Naive thymus-derived CD4-positive, alpha-beta T cell (primary cell): Measurements from ENCODE around the gene TIMP1. TPM values are rescaled to one million over a fixed set of nuclear protein-coding genes. Genes with fewer than 3 reads are reported as not detected.

ENCODE experiments used
- ATAC-seq: fragments of 150-1000 bp; cut with Tn5 transposase; 2 replicates; pipeline ENCODE4 v1.10.0; 2021; ENCODE audit warnings: mild to moderate bottlenecking, moderate library complexity
- CTCF ChIA-PET: fragments of 350-600 bp; sonication (Branson Sonifier 250); formaldehyde crosslinking; loops from one replicate; lab custom pipeline; 2021; ENCODE audit warnings: antibody characterized with exemption; lab: Charles Lee
- POLR2A ChIA-PET: fragments of 350-600 bp; sonication (Branson Sonifier 250); formaldehyde crosslinking; loops from one replicate; lab custom pipeline; 2021; ENCODE audit warnings: antibody characterized with exemption, inconsistent platforms; lab: Charles Lee
- DNase-seq, 9 donors: peaks; one replicate each; pipeline versions ENCODE4 v3.0.0 to v3.0.0-alpha.2; 2020 to 2022; ENCODE audit warnings: mixed read lengths in 1 of 9
- H3K27ac ChIP-seq: one replicate; pipeline ENCODE4 v1.7.0; 2013; ENCODE audit warnings: mild to moderate bottlenecking, low read depth, low read length, moderate library complexity
- H3K27me3 ChIP-seq, 2 donors: one replicate each; pipeline ENCODE4 v1.7.0; 2013; ENCODE audit warnings: low read length in 2 of 2, mild to moderate bottlenecking in 2 of 2, moderate library complexity in 2 of 2; ENCODE audit not compliant: control insufficient read depth in 2 of 2, insufficient read depth in 2 of 2
- H3K36me3 ChIP-seq, 3 experiments: 1 replicate in 2 of 3; 2 replicates in 1 of 3; pipeline ENCODE4 v1.7.0; 2013; ENCODE audit warnings: low read length in 3 of 3, mild to moderate bottlenecking in 3 of 3, moderate library complexity in 1 of 3; ENCODE audit not compliant: insufficient read depth in 3 of 3, control insufficient read depth in 2 of 3
- H3K4me1 ChIP-seq, 2 donors: one replicate each; pipeline ENCODE4 v1.7.0; 2013; ENCODE audit warnings: low read length in 2 of 2, mild to moderate bottlenecking in 2 of 2, moderate library complexity in 1 of 2; ENCODE audit not compliant: control insufficient read depth in 2 of 2, insufficient read depth in 2 of 2
- H3K4me3 ChIP-seq: 2 replicates; pipeline ENCODE4 v1.7.0; 2013; ENCODE audit warnings: mild to moderate bottlenecking, low read length
- H3K9me3 ChIP-seq, 3 experiments: 1 replicate in 2 of 3; 2 replicates in 1 of 3; pipeline ENCODE4 v1.7.0; 2013; ENCODE audit warnings: low read length in 3 of 3; ENCODE audit not compliant: control insufficient read depth in 2 of 3
- H3K27ac Mint-ChIP-seq, 9 donors: one replicate each; pipeline ENCODE4 v1.8.0; 2020 to 2022; ENCODE audit warnings: mixed read lengths in 9 of 9, mild to moderate bottlenecking in 8 of 9, moderate library complexity in 5 of 9, inconsistent platforms in 2 of 9
- H3K27me3 Mint-ChIP-seq, 5 donors: one replicate each; pipeline ENCODE4 v1.8.0; 2021 to 2022; ENCODE audit warnings: mixed read lengths in 5 of 5, mild to moderate bottlenecking in 1 of 5
- H3K36me3 Mint-ChIP-seq, 5 donors: one replicate each; pipeline ENCODE4 v1.8.0; 2020 to 2022; ENCODE audit warnings: mixed read lengths in 5 of 5, mild to moderate bottlenecking in 3 of 5, inconsistent platforms in 1 of 5
- H3K4me1 Mint-ChIP-seq, 7 donors: one replicate each; pipeline ENCODE4 v1.8.0; 2020 to 2022; ENCODE audit warnings: mixed read lengths in 7 of 7, mild to moderate bottlenecking in 3 of 7, inconsistent platforms in 1 of 7
- H3K4me3 Mint-ChIP-seq, 10 donors: one replicate each; pipeline ENCODE4 v1.8.0; 2020 to 2022; ENCODE audit warnings: mild to moderate bottlenecking in 10 of 10, mixed read lengths in 10 of 10, moderate library complexity in 6 of 10, inconsistent platforms in 2 of 10
- H3K9me3 Mint-ChIP-seq, 11 donors: one replicate each; pipeline ENCODE4 v1.8.0; 2020 to 2022; ENCODE audit warnings: mixed read lengths in 11 of 11, mild to moderate bottlenecking in 4 of 11, inconsistent platforms in 1 of 11, moderate library complexity in 1 of 11
- intact Hi-C, 2 donors: fragments of 100-400 bp; cut with micrococcal nuclease; formaldehyde crosslinking; loops; one replicate each; pipeline ENCODE4 v1.15.1; 2023
- polyA plus RNA-seq, 2 donors: library from polyadenylated mRNA; unstranded; fragments of 300-500 nt; fragmentation: Illumina TruSeq; gene quantifications; one replicate each; pipeline ENCODE4 v1.2.3, GENCODE V29; 2021
- total RNA-seq, 6 experiments: library from RNA in 5 of 6; stranded (reverse) in 5 of 6; gene quantifications; 1 replicate in 5 of 6; 2 replicates in 1 of 6; pipeline ENCODE4 v1.2.3 and lab custom pipeline; 2021 to 2026

Gene TIMP1
- total and polyA plus RNA-seq, 7 experiments from 2014 or later, result 47.0 to 117 (median 85.2) TPM

DNA sequence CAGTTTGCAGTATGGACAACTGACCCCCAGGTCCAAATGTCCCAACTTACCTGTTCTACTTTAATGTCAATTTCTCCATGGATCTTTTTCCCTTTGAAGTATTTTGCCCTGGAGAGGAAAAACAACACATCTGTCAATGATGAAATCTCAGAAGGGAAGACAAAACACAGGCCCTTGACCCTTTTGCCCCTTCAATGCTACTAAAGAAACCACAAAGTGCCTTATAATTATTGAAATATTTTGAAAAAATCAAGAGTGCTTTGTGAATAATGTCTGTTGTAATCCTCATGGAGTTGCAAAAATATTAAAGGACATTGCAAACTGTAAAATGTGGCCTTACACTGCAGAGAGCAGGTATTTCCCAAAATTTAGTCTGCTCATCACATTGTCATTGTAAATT lies 24.9 kb downstream of the TIMP1 start:
- Histone ChIP-seq H3K27me3 (no peaks in the 10 kb centered on the region), H3K4me3 (no peak overlapping the region), H3K27ac (no peak overlapping the region), H3K9me3 (no peaks in the 10 kb centered on the region), H3K36me3 (no peaks in the 10 kb centered on the region), H3K4me1 (no peaks in the 10 kb centered on the region)
- CTCF ChIA-PET, result no interaction called here
- POLR2A ChIA-PET, result no interaction called here
- ATAC-seq (no peak), DNase-seq (no peak)
- Mint-ChIP-seq H3K27ac (no peak overlapping the region), H3K9me3 (peaks cover 0 to 3% (median 0%) of the 10 kb centered on the region in 11 donors), H3K36me3 (no peaks in the 10 kb centered on the region), H3K4me3 (no peak overlapping the region), H3K4me1 (peaks cover 0 to 12% (median 4%) of the 10 kb centered on the region in 7 donors), H3K27me3 (peaks cover 0 to 3% (median 0%) of the 10 kb centered on the region in 5 donors)
- intact Hi-C loops, result no loop called here

DNA sequence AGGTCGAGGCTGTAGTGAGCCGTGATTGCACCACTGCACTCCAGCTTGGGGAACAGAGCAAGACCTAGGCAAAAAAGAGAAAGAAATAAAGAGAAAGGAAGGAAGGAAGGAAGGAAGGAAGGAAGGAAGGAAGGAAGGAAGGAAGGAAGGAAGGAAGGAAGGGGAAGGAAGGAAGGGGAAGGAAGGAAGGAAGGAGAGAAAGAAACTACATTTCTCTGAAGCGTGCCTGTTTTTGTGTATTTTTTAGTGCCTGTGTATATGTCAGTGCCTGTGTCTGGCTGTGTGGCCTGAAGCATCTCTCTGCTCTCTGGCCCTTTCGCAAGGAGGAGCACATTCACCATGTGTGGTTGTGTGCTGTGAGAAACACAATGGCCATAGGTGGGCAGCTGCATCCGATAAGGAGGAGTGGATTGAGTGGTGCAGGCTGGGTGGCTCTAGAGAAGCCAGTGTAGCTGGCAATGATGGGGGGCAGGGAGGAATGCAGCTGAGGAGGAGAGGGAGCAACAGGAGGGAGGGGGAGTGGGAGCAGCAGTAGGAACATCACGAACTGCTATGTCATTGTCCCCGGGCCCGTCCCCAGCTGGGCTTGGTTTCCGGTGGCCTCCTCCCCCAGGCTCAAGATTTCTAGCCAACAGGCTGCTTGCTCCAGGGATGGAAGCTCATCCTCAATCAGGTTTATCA lies 26.0 kb downstream of the TIMP1 start:
- Mint-ChIP-seq H3K9me3 (peaks cover 0 to 3% (median 0%) of the 10 kb centered on the region in 11 donors), H3K4me3 (no peak overlapping the region), H3K36me3 (no peaks in the 10 kb centered on the region), H3K4me1 (peaks cover 0 to 12% (median 4%) of the 10 kb centered on the region in 7 donors), H3K27ac (no peak overlapping the region), H3K27me3 (peaks cover 0 to 3% (median 0%) of the 10 kb centered on the region in 5 donors)
- intact Hi-C loops, result no loop called here
- Histone ChIP-seq H3K36me3 (no peaks in the 10 kb centered on the region), H3K9me3 (no peaks in the 10 kb centered on the region), H3K27ac (no peak overlapping the region), H3K27me3 (no peaks in the 10 kb centered on the region), H3K4me3 (no peak overlapping the region), H3K4me1 (no peaks in the 10 kb centered on the region)
- ChIA-PET POLR2A (interaction anchor here (0.8 kb wide), 1 partner anchor 12 kb away, joined by 4 read pairs; no protein-coding TSS in a partner anchor), CTCF (interaction anchor here (0.7 kb wide), 1 partner anchor 8 kb away, joined by 3 read pairs; no protein-coding TSS in a partner anchor)
- DNase-seq (no peak), ATAC-seq (no peak)

DNA sequence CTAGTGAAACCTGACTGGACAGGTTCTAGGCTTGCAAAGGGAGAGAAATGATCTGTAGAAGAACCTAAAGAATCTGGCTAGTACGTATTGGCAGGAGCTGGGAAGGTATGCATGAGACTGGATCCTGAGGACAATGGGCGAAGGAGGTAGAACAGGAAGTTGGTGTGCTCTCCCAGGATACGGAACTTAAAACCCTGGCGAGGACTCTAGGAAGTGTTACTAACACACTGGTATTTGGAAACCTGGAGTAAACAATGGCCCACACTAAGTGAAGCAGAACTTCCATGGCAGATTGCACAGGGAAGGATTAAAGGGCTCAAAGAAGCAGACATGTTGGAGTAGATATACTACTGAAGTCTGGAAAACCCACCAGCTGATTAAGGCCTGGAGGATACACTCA lies 28.3 kb downstream of the TIMP1 start:
- no peaks in the 10 kb centered on the region for H3K9me3 ChIP-seq
- no peak overlapping the region for H3K4me3 ChIP-seq
- CTCF ChIA-PET, result no interaction called here
- H3K27ac Mint-ChIP-seq, result no peak overlapping the region
- POLR2A ChIA-PET, result no interaction called here
- H3K36me3 ChIP-seq, result no peaks in the 10 kb centered on the region
- no peak overlapping the region for H3K27ac ChIP-seq
- H3K27me3 Mint-ChIP-seq, result peaks cover 0 to 2% (median 0%) of the 10 kb centered on the region in 5 donors
- ATAC-seq (no peak), DNase-seq (no peak)
- H3K27me3 ChIP-seq, result no peaks in the 10 kb centered on the region
- peaks cover 0 to 3% (median 0%) of the 10 kb centered on the region in 11 donors for H3K9me3 Mint-ChIP-seq
- peaks cover 0 to 12% (median 4%) of the 10 kb centered on the region in 7 donors for H3K4me1 Mint-ChIP-seq
- H3K36me3 Mint-ChIP-seq, result no peaks in the 10 kb centered on the region
- no peaks in the 10 kb centered on the region for H3K4me1 ChIP-seq
- H3K4me3 Mint-ChIP-seq, result no peak overlapping the region
- intact Hi-C loops, result no loop called here

DNA sequence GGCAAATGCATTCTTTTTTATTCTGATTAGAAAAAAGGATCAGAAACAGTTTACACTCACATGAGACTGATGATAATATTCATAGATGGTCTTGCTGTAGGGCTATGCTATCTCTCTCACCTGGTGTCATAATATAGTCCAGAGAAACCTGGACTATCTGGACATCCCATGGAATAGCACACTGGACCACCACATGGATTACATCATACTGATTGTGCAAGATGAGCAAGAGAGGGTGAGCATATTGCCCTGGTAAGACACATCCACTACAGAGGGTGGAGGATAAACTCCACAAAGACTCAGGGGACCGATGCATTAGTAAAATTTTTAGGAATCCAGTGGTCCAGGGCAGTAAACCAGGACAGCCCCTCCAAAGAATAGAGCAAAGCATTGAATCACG lies 29.3 kb downstream of the TIMP1 start:
- ATAC-seq, result no peak
- Mint-ChIP-seq H3K9me3 (peaks cover 0 to 3% (median 0%) of the 10 kb centered on the region in 11 donors), H3K36me3 (no peaks in the 10 kb centered on the region), H3K27me3 (peaks cover 0 to 6% (median 0%) of the 10 kb centered on the region in 5 donors), H3K4me1 (peaks cover 0 to 12% (median 4%) of the 10 kb centered on the region in 7 donors), H3K4me3 (no peak overlapping the region), H3K27ac (no peak overlapping the region)
- Histone ChIP-seq H3K36me3 (no peaks in the 10 kb centered on the region), H3K27me3 (no peaks in the 10 kb centered on the region), H3K4me1 (no peaks in the 10 kb centered on the region), H3K9me3 (no peaks in the 10 kb centered on the region), H3K27ac (no peak overlapping the region), H3K4me3 (no peak overlapping the region)
- ChIA-PET POLR2A (no interaction called here), CTCF (no interaction called here)
- no peak for DNase-seq
- intact Hi-C loops, result no loop called here

DNA sequence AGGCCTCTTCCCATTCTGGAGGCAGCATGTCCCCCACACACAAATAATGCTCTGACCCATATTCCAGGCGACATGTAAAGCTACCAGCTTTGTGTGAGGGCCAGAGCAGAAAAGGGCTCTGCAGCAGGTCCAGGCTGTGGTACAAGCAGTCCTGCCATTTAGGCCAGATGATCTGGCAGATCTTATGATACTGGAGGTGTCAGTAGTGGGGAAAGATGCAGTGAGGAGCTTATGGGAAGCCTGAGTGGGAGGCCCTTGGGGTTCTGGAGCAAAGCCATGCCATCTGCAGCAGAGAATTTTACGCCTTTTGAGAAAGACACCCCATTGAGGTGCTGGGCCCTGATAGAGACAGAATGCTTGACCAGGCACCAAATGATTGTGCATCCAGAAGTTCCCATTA lies 29.7 kb downstream of the TIMP1 start:
- Histone ChIP-seq H3K4me3 (no peak overlapping the region), H3K9me3 (no peaks in the 10 kb centered on the region), H3K4me1 (no peaks in the 10 kb centered on the region), H3K27me3 (no peaks in the 10 kb centered on the region), H3K27ac (no peak overlapping the region), H3K36me3 (no peaks in the 10 kb centered on the region)
- Mint-ChIP-seq H3K4me3 (no peak overlapping the region), H3K36me3 (no peaks in the 10 kb centered on the region), H3K4me1 (peaks cover 0 to 12% (median 4%) of the 10 kb centered on the region in 7 donors), H3K9me3 (peaks cover 0 to 3% (median 0%) of the 10 kb centered on the region in 11 donors), H3K27ac (no peak overlapping the region), H3K27me3 (peaks cover 0 to 10% (median 0%) of the 10 kb centered on the region in 5 donors)
- no peak for DNase-seq
- no peak for ATAC-seq
- intact Hi-C loops, result no loop called here
- ChIA-PET POLR2A (no interaction called here), CTCF (no interaction called here)

DNA sequence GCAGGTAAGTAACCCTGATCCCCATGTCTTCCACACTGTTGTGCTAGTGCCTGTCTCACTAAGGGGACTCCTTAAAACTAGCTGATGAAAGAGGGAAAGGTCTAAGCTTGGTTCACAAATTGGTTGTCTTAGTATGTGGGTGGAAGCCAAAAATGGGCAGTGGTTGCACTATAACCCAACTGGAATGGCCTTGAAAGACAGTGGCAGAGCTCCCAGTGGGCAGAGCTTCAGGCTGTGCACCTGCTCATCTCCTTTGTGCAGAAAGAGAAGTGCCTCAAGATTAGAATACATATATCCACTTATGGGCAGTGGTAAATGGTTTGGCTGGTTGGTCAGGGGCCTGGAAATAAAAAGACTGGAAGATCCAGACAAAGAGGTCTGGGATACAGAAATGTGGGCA lies 30.2 kb downstream of the TIMP1 start:
- intact Hi-C loops, result no loop called here
- Histone ChIP-seq H3K27me3 (no peaks in the 10 kb centered on the region), H3K4me1 (no peaks in the 10 kb centered on the region), H3K27ac (no peak overlapping the region), H3K4me3 (no peak overlapping the region), H3K36me3 (no peaks in the 10 kb centered on the region), H3K9me3 (no peaks in the 10 kb centered on the region)
- no peak overlapping the region for H3K4me3 Mint-ChIP-seq
- ChIA-PET CTCF (no interaction called here), POLR2A (no interaction called here)
- peaks cover 0 to 3% (median 0%) of the 10 kb centered on the region in 11 donors for H3K9me3 Mint-ChIP-seq
- peaks cover 0 to 12% (median 4%) of the 10 kb centered on the region in 7 donors for H3K4me1 Mint-ChIP-seq
- DNase-seq (no peak), ATAC-seq (no peak)
- H3K27ac Mint-ChIP-seq, result no peak overlapping the region
- H3K36me3 Mint-ChIP-seq, result no peaks in the 10 kb centered on the region
- H3K27me3 Mint-ChIP-seq, result peaks cover 0 to 14% (median 0%) of the 10 kb centered on the region in 5 donors

DNA sequence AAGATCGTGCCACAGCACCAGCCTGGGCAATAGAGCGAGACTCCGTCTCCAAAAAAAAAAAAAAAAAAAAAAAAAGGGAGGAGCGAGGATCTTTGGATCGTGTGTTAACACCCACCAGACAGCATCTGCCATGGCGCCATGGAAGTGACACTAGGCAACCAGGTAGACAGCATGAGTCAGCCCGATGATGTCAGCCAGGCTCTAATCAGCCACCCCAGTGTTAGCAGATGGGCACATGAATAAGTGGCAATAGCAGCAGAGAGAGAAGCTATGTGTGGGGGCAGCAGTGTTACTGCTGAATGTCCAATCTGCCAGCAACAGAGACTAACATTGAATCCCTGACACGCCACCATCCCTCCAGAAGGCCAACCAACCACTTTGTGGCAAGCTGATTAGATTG lies 30.8 kb downstream of the TIMP1 start:
- Mint-ChIP-seq H3K4me3 (no peak overlapping the region), H3K36me3 (no peaks in the 10 kb centered on the region), H3K9me3 (peaks cover 0 to 5% (median 0%) of the 10 kb centered on the region in 11 donors), H3K27me3 (peaks cover 0 to 20% (median 0%) of the 10 kb centered on the region in 5 donors), H3K4me1 (peaks cover 0 to 11% (median 3%) of the 10 kb centered on the region in 7 donors), H3K27ac (no peak overlapping the region)
- ATAC-seq, result no peak
- DNase-seq, result no peak
- CTCF ChIA-PET, result no interaction called here
- intact Hi-C loops, result no loop called here
- Histone ChIP-seq H3K27me3 (no peaks in the 10 kb centered on the region), H3K9me3 (no peaks in the 10 kb centered on the region), H3K4me1 (no peaks in the 10 kb centered on the region), H3K36me3 (no peaks in the 10 kb centered on the region), H3K4me3 (no peak overlapping the region), H3K27ac (no peak overlapping the region)
- POLR2A ChIA-PET, result interaction anchor here (1.4 kb wide), 1 partner anchor 31 kb away, joined by 3 read pairs; no protein-coding TSS in a partner anchor
